ENCODE measurements around the gene NCS1.
"Not testable (repeated sequence)": the region's sequence is repeated elsewhere in the genome, so short reads cannot be mapped to it uniquely, and the experiment has no call there.

NCS1 gene

GRCh38 chr9:130259044-130259443 lies 86.8 kb downstream of the NCS1 start:
- DNase-seq, result no peak

GRCh38 chr9:130260816-130261765 lies 88.9 kb downstream of the NCS1 start:
- DNase-seq, result no peak

GRCh38 chr9:130262061-130262745 lies 90.0 kb downstream of the NCS1 start:
- DNase-seq, result no peak

GRCh38 chr9:130262771-130263170 lies 90.6 kb downstream of the NCS1 start:
- DNase-seq, result no peak

GRCh38 chr9:130263601-130264413 lies 91.6 kb downstream of the NCS1 start:
- DNase-seq, result no peak

GRCh38 chr9:130264414-130265350 lies 92.5 kb downstream of the NCS1 start:
- DNase-seq, result no peak

GRCh38 chr9:130265431-130266235 lies 93.4 kb downstream of the NCS1 start, which contains the start of gene HMCN2:
TSS of gene HMCN2 (plus strand) at chr9:130265760. CDS start at chr9:130265879, 119 bp downstream.
- DNase-seq, result peak in 1 of 51 donors; percentile 11

- no peak for DNase-seq
Observed at GRCh38 chr9:130266236-130267098, 94.3 kb downstream of the NCS1 start.

- DNase-seq, result no peak
Observed at GRCh38 chr9:130267930-130268329, 95.7 kb downstream of the NCS1 start.

GRCh38 chr9:130268521-130269211 lies 96.5 kb downstream of the NCS1 start:
- peak in 2 of 51 donors; percentile 7 for DNase-seq

- DNase-seq, result no peak
Observed at GRCh38 chr9:130271473-130271872, 99.3 kb downstream of the NCS1 start.

GRCh38 chr9:130275156-130275555 lies 103.0 kb downstream of the NCS1 start:
- no peak for DNase-seq

- DNase-seq, result no peak
Observed at GRCh38 chr9:130276121-130276520, 103.9 kb downstream of the NCS1 start.

GRCh38 chr9:130276955-130277354 lies 104.8 kb downstream of the NCS1 start:
- DNase-seq, result no peak

GRCh38 chr9:130277525-130277924 lies 105.3 kb downstream of the NCS1 start:
- DNase-seq, result not testable (repeated sequence)

GRCh38 chr9:130283539-130284248 lies 111.5 kb downstream of the NCS1 start:
- DNase-seq, result no peak

GRCh38 chr9:130284249-130284625 lies 112.0 kb downstream of the NCS1 start:
- DNase-seq, result no peak
